ENCODE data around the gene METTL17. TPM values are rescaled to one million over a fixed set of nuclear protein-coding genes. Genes with fewer than 3 reads are reported as not detected.

METTL17 gene
- total RNA-seq, 2 donors from 2014 or later: 28.9 to 37.8 TPM

DNA sequence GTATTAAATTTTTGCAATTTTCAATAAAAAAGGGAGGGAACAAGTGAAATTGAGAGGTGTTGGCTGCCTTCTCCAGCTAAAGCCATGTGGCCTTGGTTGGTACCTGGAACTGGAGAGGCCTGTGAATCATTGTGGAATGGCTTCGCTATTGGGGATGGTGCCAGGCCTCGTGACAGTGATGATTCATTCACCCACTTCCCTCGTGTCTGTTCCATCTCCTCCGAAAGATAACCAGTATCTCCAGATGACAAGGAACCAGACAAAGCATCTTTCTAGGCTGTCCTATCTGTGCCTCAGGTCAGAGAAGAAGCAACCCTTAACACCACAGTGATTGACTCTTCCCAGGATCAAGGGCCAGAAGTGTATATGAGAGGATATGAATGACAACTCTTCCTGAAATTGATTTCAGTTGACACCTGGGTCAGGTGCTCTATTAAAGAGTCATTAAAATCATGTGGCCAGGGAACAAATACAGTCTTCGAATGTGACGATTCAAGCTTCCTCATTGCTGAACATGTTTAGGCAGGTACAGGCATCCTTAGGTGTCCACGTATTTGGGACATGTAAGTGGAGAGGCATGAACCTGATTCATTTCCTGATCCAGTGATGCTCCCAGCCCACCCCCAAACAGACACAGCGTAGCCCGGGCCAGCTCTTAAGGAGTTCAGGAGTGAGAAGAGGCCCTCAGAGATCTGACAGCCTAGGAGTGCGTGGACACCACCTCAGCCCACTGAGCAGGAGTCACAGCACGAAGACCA, 52.1 kb downstream of the METTL17 start, which contains the start of gene RNASE7:
Gene RNASE7, plus strand, starts transcription at position 687 of the 758 bp plus-strand sequence. CDS start 631 bp downstream, outside the sequence.
- Histone ChIP-seq H3K4me3 (no peak within 1 kb of the TSS), H3K27me3 (no peaks in the 10 kb centered on the region), H3K27ac (no peak within 1 kb of the TSS), H3K36me3 (no peaks in the 10 kb centered on the region), H3K4me1 (peaks cover 0 to 43% of the 10 kb centered on the region in 2 donors), H3K9me3 (no peaks in the 10 kb centered on the region)
- TF ChIP-seq, protein P1, sequence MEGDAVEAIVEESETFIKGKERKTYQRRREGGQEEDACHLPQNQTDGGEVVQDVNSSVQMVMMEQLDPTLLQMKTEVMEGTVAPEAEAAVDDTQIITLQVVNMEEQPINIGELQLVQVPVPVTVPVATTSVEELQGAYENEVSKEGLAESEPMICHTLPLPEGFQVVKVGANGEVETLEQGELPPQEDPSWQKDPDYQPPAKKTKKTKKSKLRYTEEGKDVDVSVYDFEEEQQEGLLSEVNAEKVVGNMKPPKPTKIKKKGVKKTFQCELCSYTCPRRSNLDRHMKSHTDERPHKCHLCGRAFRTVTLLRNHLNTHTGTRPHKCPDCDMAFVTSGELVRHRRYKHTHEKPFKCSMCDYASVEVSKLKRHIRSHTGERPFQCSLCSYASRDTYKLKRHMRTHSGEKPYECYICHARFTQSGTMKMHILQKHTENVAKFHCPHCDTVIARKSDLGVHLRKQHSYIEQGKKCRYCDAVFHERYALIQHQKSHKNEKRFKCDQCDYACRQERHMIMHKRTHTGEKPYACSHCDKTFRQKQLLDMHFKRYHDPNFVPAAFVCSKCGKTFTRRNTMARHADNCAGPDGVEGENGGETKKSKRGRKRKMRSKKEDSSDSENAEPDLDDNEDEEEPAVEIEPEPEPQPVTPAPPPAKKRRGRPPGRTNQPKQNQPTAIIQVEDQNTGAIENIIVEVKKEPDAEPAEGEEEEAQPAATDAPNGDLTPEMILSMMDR (IDR thresholded peaks at IDR 0.05): no peak
- no peak for DNase-seq (ENCODE audit: low spot score)

DNA sequence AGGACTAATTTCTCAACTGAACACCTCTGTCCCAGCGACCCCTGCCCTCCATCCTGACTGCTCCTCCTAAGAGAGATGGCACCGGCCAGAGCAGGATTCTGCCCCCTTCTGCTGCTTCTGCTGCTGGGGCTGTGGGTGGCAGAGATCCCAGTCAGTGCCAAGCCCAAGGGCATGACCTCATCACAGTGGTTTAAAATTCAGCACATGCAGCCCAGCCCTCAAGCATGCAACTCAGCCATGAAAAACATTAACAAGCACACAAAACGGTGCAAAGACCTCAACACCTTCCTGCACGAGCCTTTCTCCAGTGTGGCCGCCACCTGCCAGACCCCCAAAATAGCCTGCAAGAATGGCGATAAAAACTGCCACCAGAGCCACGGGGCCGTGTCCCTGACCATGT, 53.1 kb downstream of the METTL17 start:
- Histone ChIP-seq H3K27me3 (no peaks in the 10 kb centered on the region), H3K27ac (no peak overlapping the region), H3K9me3 (no peaks in the 10 kb centered on the region), H3K4me1 (peaks cover 0 to 50% of the 10 kb centered on the region in 2 donors), H3K4me3 (no peak overlapping the region), H3K36me3 (no peaks in the 10 kb centered on the region)
- TF ChIP-seq, protein P1 (IDR thresholded peaks at IDR 0.05): no peak
- no peak for DNase-seq (ENCODE audit: low spot score)

DNA sequence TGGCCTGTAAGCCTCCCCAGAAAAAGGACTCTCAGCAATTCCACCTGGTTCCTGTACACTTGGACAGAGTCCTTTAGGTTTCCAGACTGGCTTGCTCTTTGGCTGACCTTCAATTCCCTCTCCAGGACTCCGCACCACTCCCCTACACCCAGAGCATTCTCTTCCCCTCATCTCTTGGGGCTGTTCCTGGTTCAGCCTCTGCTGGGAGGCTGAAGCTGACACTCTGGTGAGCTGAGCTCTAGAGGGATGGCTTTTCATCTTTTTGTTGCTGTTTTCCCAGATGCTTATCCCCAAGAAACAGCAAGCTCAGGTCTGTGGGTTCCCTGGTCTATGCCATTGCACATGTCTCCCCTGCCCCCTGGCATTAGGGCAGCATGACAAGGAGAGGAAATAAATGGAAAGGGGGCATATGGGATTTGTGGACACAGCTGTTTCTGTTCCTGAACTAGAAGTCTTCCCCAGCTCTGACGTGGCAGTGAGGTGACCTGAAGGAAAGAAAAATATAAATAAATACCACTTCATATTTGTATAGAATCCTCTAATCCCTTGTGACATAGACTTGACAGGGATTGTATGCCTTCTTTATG, 53.7 kb downstream of the METTL17 start:
- H3K27me3 ChIP-seq: no peaks in the 10 kb centered on the region
- H3K4me3 ChIP-seq: no peak overlapping the region
- TF ChIP-seq, protein P1 (IDR thresholded peaks at IDR 0.05): no peak
- DNase-seq (ENCODE audit: low spot score): no peak
- no peak overlapping the region for H3K27ac ChIP-seq
- H3K36me3 ChIP-seq: no peaks in the 10 kb centered on the region
- H3K4me1 ChIP-seq: peaks cover 0 to 50% of the 10 kb centered on the region in 2 donors
- no peaks in the 10 kb centered on the region for H3K9me3 ChIP-seq

DNA sequence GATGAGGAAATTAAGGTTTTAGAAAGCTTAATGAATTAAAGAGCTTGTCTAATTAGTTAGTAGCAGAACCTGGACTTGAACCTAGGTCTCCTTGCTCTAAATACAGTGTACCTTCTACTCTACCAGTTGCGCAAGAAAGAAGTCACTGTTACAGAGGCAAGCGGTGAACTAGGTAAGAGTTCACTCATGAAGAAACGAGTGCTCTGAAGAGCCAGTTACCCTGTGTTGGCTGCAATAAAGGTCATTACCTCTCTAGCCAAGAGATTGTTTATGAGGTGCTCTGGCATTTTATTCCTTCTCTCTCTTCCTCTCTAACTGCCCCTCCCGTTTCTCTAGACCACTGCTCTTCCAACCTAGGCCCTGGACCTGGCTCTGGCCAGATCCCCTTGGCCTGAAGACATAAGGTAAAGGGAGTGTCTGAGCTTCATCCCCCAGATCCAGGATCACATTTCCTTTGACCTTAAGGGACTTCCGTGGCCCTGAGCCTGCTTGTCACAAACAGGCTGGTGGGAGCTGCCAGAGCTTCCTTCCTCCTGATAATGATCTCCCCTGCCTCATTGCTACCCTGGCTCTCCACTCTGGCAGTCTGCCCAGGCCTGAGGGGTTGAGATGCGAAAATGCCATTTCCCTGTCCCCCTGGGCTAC, 54.3 kb downstream of the METTL17 start:
- DNase-seq (ENCODE audit: low spot score): no peak
- TF ChIP-seq, protein P1 (IDR thresholded peaks at IDR 0.05): no peak
- no peak overlapping the region for H3K27ac ChIP-seq

More for the DNA sequence above, 54.3 kb downstream of the METTL17 start:
- no peak overlapping the region for H3K4me3 ChIP-seq
- no peaks in the 10 kb centered on the region for H3K36me3 ChIP-seq
- H3K9me3 ChIP-seq: no peaks in the 10 kb centered on the region
- H3K4me1 ChIP-seq: peaks cover 0 to 47% of the 10 kb centered on the region in 2 donors
- no peaks in the 10 kb centered on the region for H3K27me3 ChIP-seq

Small RNAs within 50 kb of the gene (microRNA-seq; reads per million reads assigned to microRNA genes)
- 0 to 0.71 reads per million in 2 donors for gene MIR6717 (ENCODE audit: borderline number of aligned reads in 2 of 2, borderline replicate concordance in 1 of 2)

Other genes starting within 250 kb of the METTL17 start
- not detected for gene EDDM3A, start 244.1 kb upstream of the METTL17 start, total RNA-seq
- gene EDDM3B, start 221.6 kb upstream of the METTL17 start, total RNA-seq: not detected
- gene RNASE6, start 208.7 kb upstream of the METTL17 start, total RNA-seq: 10 to 100 TPM in 1 of 2 donors, 1 to 10 TPM in 1; 6.6 to 10.9 TPM
- gene RNASE1, start 187.1 kb upstream of the METTL17 start, total RNA-seq: 100 to 1,000 TPM; 230 to 343 TPM
- gene RNASE3, start 98.6 kb upstream of the METTL17 start, total RNA-seq: under 1 TPM in 1 of 2 donors, not detected in 1; 0.59 TPM
- 1 to 10 TPM; 2.9 to 4.1 TPM for gene RNASE2, start 34.5 kb upstream of the METTL17 start, total RNA-seq
- gene SLC39A2, start 9.3 kb downstream of the METTL17 start, total RNA-seq: not detected
- gene NDRG2, start 35.1 kb downstream of the METTL17 start, total RNA-seq: 100 to 1,000 TPM; 335 to 360 TPM
- gene TPPP2, start 40.2 kb downstream of the METTL17 start, total RNA-seq: under 1 TPM in 1 of 2 donors, not detected in 1; 0.86 TPM
- not detected for gene RNASE13, start 44.8 kb downstream of the METTL17 start, total RNA-seq
- gene RNASE7, start 52.4 kb downstream of the METTL17 start, total RNA-seq: not detected
- gene RNASE8, start 67.8 kb downstream of the METTL17 start, total RNA-seq: not detected
- 10 to 100 TPM; 14.3 to 16.0 TPM for gene ARHGEF40, start 80.3 kb downstream of the METTL17 start, total RNA-seq
- gene ZNF219, start 108.7 kb downstream of the METTL17 start, total RNA-seq: 10 to 100 TPM; 49.7 to 66.6 TPM
- gene TMEM253, start 111.1 kb downstream of the METTL17 start, total RNA-seq: not detected
- not detected for gene OR5AU1, start 166.1 kb downstream of the METTL17 start, total RNA-seq